Caco-2 (cell line): ENCODE data around the gene ZNF326. TPM values are rescaled to one million over a fixed set of nuclear protein-coding genes. Genes with fewer than 3 reads are reported as not detected.

Experiments
- BruUV-seq: library from RNA; stranded (reverse); fragments of 400-500 nt; replicated peaks from 2 replicates; lab custom pipeline; 2021; lab: Mats Ljungman, UMichigan
- CTCF ChIA-PET: fragments of 300-600 bp; sonication (Branson Sonifier 250); formaldehyde crosslinking; loops from one replicate; lab custom pipeline; 2022; ENCODE audit warnings: antibody characterized with exemption; lab: Charles Lee
- POLR2A ChIA-PET: fragments of 300-600 bp; sonication (Branson Sonifier 250); formaldehyde crosslinking; loops from one replicate; lab custom pipeline; 2022; ENCODE audit warnings: antibody characterized with exemption; lab: Charles Lee
- DNase-seq, 2 experiments: peaks; one replicate each; pipeline versions ENCODE4 v3.0.0 to v3.0.0-alpha.2; 2020 to 2022
- H3K27me3 ChIP-seq: replicated peaks from 2 replicates; pipeline ENCODE4 v1.6.0; 2011; ENCODE audit warnings: low read length; ENCODE audit not compliant: control insufficient read depth, insufficient read depth
- H3K36me3 ChIP-seq: 2 replicates; pipeline ENCODE4 v1.5.1; 2011; ENCODE audit warnings: low read length; ENCODE audit not compliant: control insufficient read depth, insufficient read depth
- H3K4me1 ChIP-seq: fragments of 250-450 bp; sonication (Bioruptor Pico); 2 replicates; pipeline ENCODE4 v1.5.1; 2020; ENCODE audit warnings: mild to moderate bottlenecking
- H3K4me3 ChIP-seq: 2 replicates; pipeline ENCODE4 v1.5.1; 2011; ENCODE audit warnings: low read depth, mild to moderate bottlenecking, control low read depth, low read length
- H3K9me3 ChIP-seq: fragments of 250-450 bp; sonication (Bioruptor Pico); 2 replicates; pipeline ENCODE4 v1.5.1; 2020; ENCODE audit warnings: mild to moderate bottlenecking, moderate library complexity
- H3K27ac Mint-ChIP-seq: one replicate; pipeline ENCODE4 v1.8.0; 2022; ENCODE audit warnings: mixed read lengths; ENCODE audit not compliant: unreplicated experiment
- H3K27me3 Mint-ChIP-seq: one replicate; pipeline ENCODE4 v1.8.0; 2022; ENCODE audit warnings: mixed read lengths; ENCODE audit not compliant: insufficient read depth, unreplicated experiment
- H3K36me3 Mint-ChIP-seq: one replicate; pipeline ENCODE4 v1.8.0; 2022; ENCODE audit warnings: mild to moderate bottlenecking, mixed read lengths; ENCODE audit not compliant: insufficient read depth, unreplicated experiment
- H3K4me1 Mint-ChIP-seq: one replicate; pipeline ENCODE4 v1.8.0; 2022; ENCODE audit warnings: low read depth, mixed read lengths; ENCODE audit not compliant: unreplicated experiment
- H3K4me3 Mint-ChIP-seq: one replicate; pipeline ENCODE4 v1.8.0; 2022; ENCODE audit warnings: mild to moderate bottlenecking, moderate library complexity, mixed read lengths; ENCODE audit not compliant: unreplicated experiment
- H3K9me3 Mint-ChIP-seq: one replicate; pipeline ENCODE4 v1.8.0; 2022; ENCODE audit warnings: mixed read lengths; ENCODE audit not compliant: unreplicated experiment
- intact Hi-C: fragments of 100-400 bp; cut with micrococcal nuclease; formaldehyde crosslinking; loops from one replicate; pipeline ENCODE4 v1.10.0; 2022; ENCODE audit not compliant: unreplicated experiment
- total RNA-seq: library from RNA; stranded (reverse); gene quantifications from 2 replicates; pipeline ENCODE4 v1.2.3, GENCODE V29; 2022
- TF ChIP-seq, protein P1 (sequence below), 2 experiments: fragments of 200-600 bp in 1 of 2; IDR thresholded peaks; 1 replicate in 1 of 2; 2 replicates in 1 of 2; pipeline versions ENCODE4 v1.5.1 to v1.8.0; 2011 to 2022; ENCODE audit warnings: antibody characterized with exemption in 1 of 2, control low read depth in 1 of 2, inconsistent platforms in 1 of 2, low read depth in 1 of 2, low read length in 1 of 2, mild to moderate bottlenecking in 1 of 2, moderate library complexity in 1 of 2; ENCODE audit not compliant: insufficient read depth in 1 of 2, severe bottlenecking in 1 of 2, unreplicated experiment in 1 of 2

The ZNF326 gene
- total RNA-seq, 1 experiment from 2014 or later = 31.7 TPM

DNA sequence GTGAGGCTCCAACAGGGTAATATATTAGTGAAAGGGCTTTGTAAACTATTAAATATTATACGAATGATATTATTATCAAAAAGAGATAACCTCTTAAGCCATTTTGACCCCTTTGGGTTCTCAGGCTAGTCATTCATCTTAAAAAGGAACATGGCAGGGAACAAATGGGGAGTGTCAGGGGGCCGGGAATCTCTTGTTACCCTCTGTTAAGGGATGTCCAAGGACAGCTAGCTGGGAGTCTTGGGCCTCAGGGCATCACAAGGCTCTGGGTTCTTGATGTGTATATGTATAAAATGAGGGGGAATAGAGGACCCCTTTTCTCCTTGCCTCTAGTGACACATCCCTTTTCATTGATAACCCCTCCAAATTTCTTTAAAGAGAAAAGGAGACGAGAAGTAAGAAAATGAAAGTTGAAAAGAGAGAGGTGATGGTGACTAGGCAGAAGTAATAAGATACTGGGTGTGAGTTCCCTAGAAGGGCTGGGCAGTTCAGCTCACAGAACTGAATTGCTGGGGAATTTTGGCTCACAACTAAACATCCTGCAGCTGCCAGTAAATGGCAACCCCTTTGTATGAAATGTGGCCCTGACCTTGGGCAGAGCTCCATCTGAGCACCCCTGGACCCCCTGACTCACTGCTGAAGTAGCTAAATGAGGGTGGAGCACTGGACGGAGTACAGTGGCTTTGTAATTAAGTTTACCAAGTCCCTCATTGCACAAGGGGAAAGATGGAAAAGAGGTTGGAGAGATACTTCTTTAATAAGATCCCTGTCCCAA is 20.0 kb upstream of the ZNF326 start:
- Mint-ChIP-seq H3K9me3 (no peaks in the 10 kb centered on the region), H3K36me3 (no peaks in the 10 kb centered on the region), H3K4me3 (no peak overlapping the region), H3K4me1 (no peaks in the 10 kb centered on the region), H3K27me3 (no peaks in the 10 kb centered on the region), H3K27ac (no peak overlapping the region)
- BruUV-seq = no TSS peak
- no peaks in the 10 kb centered on the region for H3K9me3 ChIP-seq
- no peaks in the 10 kb centered on the region for H3K27me3 ChIP-seq
- TF ChIP-seq, protein P1, sequence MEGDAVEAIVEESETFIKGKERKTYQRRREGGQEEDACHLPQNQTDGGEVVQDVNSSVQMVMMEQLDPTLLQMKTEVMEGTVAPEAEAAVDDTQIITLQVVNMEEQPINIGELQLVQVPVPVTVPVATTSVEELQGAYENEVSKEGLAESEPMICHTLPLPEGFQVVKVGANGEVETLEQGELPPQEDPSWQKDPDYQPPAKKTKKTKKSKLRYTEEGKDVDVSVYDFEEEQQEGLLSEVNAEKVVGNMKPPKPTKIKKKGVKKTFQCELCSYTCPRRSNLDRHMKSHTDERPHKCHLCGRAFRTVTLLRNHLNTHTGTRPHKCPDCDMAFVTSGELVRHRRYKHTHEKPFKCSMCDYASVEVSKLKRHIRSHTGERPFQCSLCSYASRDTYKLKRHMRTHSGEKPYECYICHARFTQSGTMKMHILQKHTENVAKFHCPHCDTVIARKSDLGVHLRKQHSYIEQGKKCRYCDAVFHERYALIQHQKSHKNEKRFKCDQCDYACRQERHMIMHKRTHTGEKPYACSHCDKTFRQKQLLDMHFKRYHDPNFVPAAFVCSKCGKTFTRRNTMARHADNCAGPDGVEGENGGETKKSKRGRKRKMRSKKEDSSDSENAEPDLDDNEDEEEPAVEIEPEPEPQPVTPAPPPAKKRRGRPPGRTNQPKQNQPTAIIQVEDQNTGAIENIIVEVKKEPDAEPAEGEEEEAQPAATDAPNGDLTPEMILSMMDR (IDR thresholded peaks at IDR 0.05; ENCODE audit: insufficient read depth in 1 of 2, low read depth in 1 of 2, low read length in 1 of 2, severe bottlenecking in 1 of 2, unreplicated experiment in 1 of 2) = no peak
- DNase-seq = no peak
- no peak overlapping the region for H3K4me3 ChIP-seq
- no peaks in the 10 kb centered on the region for H3K36me3 ChIP-seq
- ChIA-PET POLR2A (no interaction called here), CTCF (no interaction called here)
- no peaks in the 10 kb centered on the region for H3K4me1 ChIP-seq
- intact Hi-C loops = no loop called here

DNA sequence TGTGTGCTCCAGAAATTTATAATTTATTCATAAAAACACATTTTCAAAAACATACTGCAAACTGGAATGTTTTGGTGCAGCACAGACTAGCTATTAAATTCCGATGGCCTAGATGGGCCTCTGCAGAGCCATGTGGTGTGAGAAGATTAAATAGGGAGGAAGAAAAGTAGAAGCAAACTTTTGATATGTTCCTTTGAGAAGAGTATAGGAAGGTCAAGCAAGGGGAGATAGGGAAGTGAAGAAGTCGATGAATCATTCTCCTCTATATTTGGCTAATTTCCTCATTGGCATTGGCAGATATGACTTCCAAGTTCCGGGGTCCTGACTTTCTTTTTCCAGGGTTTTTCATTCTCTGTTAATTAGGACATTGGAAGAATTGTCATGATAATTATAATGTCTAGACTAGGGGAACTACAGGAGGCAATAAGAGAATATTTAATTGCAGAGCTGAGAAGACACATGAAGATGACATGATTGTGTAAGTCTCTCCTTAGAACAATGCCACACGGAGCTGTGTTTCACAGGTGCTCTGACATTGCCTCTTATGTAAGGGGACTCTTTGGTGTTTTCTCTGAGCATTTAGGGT is 19.3 kb upstream of the ZNF326 start:
- intact Hi-C loops = no loop called here
- ChIA-PET CTCF (no interaction called here), POLR2A (no interaction called here)
- Histone ChIP-seq H3K9me3 (no peaks in the 10 kb centered on the region), H3K36me3 (no peaks in the 10 kb centered on the region), H3K4me1 (no peaks in the 10 kb centered on the region), H3K4me3 (no peak overlapping the region), H3K27me3 (no peaks in the 10 kb centered on the region)
- Mint-ChIP-seq H3K4me3 (no peak overlapping the region), H3K36me3 (no peaks in the 10 kb centered on the region), H3K4me1 (no peaks in the 10 kb centered on the region), H3K9me3 (no peaks in the 10 kb centered on the region), H3K27ac (no peak overlapping the region), H3K27me3 (no peaks in the 10 kb centered on the region)
- TF ChIP-seq, protein P1 (IDR thresholded peaks at IDR 0.05; ENCODE audit: insufficient read depth in 1 of 2, low read depth in 1 of 2, low read length in 1 of 2, severe bottlenecking in 1 of 2, unreplicated experiment in 1 of 2) = no peak
- BruUV-seq = no TSS peak
- DNase-seq = no peak

DNA sequence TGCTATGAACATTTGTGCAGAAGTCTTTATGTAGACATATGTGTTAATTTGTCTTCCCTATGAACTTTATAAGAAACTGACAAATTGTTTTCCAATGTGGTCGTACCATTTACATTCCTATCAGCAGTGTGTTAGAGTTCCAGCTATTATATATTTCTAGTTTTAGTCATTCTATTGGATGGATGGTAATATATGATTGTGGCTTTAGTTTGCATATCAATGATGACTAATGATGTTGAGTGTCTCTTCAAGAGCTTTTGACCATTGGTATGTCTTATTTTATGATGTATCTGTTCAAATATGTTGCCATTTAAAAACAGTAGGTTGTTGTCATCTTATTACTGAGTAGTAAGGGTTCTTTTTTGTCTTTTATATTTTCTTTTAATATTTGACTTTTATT is 16.2 kb upstream of the ZNF326 start:
- Histone ChIP-seq H3K36me3 (no peaks in the 10 kb centered on the region), H3K4me1 (no peaks in the 10 kb centered on the region), H3K4me3 (no peak overlapping the region), H3K9me3 (no peaks in the 10 kb centered on the region), H3K27me3 (no peaks in the 10 kb centered on the region)
- TF ChIP-seq, protein P1 (IDR thresholded peaks at IDR 0.05; ENCODE audit: insufficient read depth in 1 of 2, low read depth in 1 of 2, low read length in 1 of 2, severe bottlenecking in 1 of 2, unreplicated experiment in 1 of 2) = no peak
- intact Hi-C loops = no loop called here
- Mint-ChIP-seq H3K4me1 (no peaks in the 10 kb centered on the region), H3K36me3 (no peaks in the 10 kb centered on the region), H3K27ac (no peak overlapping the region), H3K27me3 (no peaks in the 10 kb centered on the region), H3K4me3 (no peak overlapping the region), H3K9me3 (no peaks in the 10 kb centered on the region)
- ChIA-PET CTCF (no interaction called here), POLR2A (no interaction called here)
- no peak for DNase-seq
- BruUV-seq = no TSS peak
